GM18868 (cell line): Measurements from ENCODE around the gene NDNF.

Experiments used
- ATAC-seq: cut with Tn5 transposase; IDR thresholded peaks from one replicate; pipeline ENCODE4 v1.9.1; 2021; ENCODE audit warnings: mild to moderate bottlenecking, moderate library complexity; ENCODE audit not compliant: unreplicated experiment

Gene NDNF

DNA sequence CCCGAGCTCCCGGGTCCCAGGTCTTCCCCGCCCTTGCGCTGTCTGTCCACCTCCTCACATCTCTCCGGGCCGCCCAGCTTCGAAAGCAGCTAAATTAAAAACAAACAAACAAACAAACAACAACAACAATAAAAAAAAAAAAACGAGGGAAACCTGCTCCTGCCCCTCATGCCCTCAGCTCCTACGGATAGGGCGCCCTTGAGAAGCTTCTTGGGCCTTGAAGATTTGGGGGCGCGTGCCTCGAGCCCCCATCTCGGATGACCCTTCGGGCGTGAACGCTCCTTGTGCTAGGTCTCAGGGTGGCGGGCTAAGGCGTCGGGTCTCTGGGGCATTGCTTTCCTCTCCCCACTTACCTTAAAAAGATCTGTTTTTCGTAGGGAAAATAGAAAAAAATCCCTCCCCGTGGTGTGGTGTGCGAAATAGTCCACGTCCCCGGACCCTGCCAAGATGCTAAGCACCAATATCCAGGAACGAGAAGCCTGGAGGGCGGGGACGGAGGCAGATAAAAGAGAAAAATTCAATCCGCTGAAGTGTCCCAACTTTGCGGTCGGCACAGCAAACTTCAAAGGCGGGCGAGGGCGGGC is 603 bp downstream of the NDNF start:
- ATAC-seq: no peak

GRCh38 chr4:121070696-121071639 is 1.4 kb downstream of the NDNF start:
- no peak for ATAC-seq

DNA sequence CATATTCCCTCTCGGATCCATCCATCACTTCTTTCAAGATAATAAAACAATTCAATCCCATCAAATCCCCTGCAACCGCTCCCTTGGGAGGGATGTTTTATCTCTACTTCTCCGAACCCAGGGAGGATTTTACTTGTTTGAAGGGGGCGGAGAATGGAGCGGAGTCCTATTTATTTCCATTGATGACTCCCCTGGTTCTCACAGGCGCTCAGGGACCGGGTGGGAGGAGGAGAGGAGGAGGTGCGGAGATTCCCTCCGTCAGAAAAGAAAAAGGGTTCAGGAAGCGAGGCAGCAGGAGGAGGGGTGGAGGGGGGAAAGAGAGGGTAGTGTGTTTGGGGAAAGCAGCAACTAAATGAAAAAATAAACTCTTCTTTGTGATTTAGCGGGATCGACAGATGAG is 2.1 kb downstream of the NDNF start:
- no peak for ATAC-seq

DNA sequence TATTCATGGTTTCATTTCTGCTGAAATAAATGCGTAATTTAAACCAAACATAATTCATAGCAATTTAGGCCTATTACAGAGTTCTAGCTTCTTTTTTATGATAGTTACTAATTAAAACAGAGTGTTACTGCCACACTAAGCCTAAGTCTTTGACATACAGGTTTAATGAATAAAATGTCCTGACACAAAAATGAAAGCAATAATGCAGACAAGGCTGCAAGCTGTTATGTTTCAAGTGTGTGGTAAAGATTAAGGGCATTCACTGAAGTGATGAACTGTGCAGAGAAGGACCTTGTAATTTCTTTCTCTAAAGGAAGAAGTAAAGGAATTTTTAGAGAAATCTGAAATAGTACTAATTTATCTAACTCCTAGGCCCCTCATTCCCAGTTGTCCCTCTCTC is 2.9 kb downstream of the NDNF start:
- ATAC-seq: no peak

DNA sequence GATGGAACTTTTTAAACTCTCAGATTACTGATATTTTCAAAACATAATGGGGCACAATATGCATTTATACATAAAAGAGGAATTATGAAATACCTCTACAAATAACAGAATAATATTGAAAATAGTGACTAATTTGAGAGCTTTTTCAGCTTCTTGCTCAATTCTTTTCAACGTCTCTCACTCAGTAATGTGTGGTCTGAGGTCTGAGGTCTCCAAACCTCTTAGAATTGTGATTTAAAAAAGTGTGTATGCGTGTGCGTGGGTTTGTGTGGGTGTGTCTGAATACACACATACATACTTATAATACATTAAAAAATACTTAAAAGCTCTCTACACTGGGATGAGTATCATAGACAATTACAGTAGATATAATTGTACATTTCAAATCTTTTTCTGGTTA is 7.9 kb downstream of the NDNF start:
- no peak for ATAC-seq

DNA sequence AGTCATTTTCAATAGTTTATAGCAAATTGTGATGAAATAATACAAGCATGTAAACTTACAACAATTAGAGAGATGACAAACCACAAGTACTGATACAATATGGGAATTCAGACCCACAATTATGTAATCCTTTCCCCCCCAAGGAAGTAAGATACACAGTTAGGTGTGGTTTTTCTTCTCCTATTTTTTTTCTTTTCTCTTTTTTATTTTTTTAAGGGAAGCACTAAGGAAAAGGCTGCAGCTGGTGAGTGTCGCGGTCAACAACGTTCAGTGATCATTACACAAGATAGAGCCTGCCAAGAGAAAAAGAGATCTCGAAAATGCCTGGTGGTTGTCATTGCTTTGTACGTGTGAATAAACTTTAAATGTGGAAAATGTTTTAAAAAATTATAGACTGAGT is 9.8 kb downstream of the NDNF start:
- ATAC-seq: no peak

- ATAC-seq: no peak
Observed at GRCh38 chr4:121061861-121062260, 10.5 kb downstream of the NDNF start.

GRCh38 chr4:121061215-121061614 is 11.1 kb downstream of the NDNF start:
- no peak for ATAC-seq

GRCh38 chr4:121057466-121057922 is 14.8 kb downstream of the NDNF start:
- no peak for ATAC-seq

GRCh38 chr4:121056066-121056465 is 16.3 kb downstream of the NDNF start:
- ATAC-seq: no peak

DNA sequence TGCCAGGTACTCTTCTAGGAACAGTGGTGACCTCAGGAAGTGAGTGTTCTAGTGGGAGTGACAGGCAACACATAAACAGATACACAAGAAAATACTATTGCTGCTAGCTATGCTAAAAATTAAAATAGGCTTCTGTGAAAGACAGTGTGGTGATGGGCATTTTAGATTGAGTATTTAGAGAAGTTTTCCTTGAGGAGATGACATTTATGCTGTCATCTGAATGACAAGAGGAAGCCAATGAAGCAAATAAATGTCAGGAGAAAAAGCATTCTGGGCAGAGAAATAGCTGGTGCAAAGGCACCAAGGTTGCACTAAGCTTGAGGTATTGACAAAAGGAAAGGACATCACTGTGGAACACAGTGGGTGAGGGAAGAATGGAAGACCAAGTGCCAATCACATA is 18.0 kb downstream of the NDNF start:
- no peak for ATAC-seq

DNA sequence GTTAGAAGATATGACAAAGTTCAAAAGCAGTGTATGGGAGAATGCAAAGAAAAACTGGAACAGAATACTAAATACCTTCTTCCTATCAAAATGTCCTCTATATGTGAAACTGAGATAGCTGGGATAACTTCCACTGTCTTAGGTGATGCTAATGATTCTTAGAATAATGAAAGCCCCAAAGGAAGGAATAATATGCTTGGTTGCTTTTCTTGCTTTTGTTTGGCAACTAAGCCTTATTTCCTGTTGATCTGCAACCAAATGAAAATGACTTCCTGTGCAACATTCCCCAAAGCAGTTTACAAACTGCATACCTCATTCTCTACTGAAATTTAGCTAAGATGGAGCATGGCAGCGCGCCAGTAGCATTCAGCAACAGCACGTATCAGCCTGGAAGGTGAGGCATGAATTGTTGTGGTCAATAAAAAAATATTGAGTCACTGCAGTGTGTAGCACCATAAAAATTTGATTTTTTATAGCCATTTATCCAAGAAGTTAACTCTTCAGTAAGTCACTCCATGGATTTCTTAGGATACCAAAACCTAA is 18.7 kb downstream of the NDNF start:
- no peak for ATAC-seq

DNA sequence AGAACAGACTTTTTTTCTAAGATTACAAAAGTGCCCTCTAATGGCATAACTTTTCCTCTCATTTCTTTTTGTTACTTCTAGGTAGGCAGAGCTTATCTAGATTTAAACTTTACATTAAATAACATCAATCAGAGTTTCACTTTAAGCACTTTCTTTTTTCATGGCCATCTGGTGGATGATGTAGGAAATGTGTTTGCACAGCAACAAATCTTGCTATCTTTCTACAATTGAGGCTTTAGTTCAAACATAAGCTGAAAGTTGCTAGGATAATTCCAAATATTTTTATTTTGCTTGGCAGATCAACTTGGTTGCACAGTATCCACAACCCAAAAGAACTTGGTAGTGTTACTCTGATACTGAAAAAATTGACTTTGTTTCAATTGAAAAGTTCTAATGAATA is 22.0 kb downstream of the NDNF start:
- no peak for ATAC-seq

- no peak for ATAC-seq
Observed at GRCh38 chr4:121049072-121049599, 23.2 kb downstream of the NDNF start.

DNA sequence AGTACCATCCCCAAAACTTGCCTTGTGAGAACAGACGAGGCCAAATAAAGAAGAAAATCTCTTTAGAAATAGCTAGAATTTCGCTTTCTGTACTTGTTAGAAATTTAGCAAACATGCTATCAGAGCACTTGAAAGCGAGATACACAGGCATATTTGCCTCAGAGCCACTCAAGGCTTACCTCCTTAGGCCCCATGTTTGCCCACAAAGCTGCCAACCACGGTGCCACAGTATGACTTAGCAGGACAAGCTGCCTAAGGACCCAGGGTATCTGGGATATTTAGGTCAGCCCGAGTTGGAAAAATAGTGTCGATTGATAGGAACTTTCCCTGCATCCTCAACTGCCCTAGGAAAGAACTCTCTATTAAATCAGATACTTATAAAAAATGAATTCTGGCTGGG is 24.2 kb downstream of the NDNF start:
- ATAC-seq: no peak

GRCh38 chr4:121041307-121042090 is 30.8 kb downstream of the NDNF start:
- ATAC-seq: peak; percentile 100

GRCh38 chr4:121034017-121034416 is 38.3 kb downstream of the NDNF start:
- ATAC-seq: no peak

GRCh38 chr4:121030711-121031110 is 41.6 kb downstream of the NDNF start:
- no peak for ATAC-seq

DNA sequence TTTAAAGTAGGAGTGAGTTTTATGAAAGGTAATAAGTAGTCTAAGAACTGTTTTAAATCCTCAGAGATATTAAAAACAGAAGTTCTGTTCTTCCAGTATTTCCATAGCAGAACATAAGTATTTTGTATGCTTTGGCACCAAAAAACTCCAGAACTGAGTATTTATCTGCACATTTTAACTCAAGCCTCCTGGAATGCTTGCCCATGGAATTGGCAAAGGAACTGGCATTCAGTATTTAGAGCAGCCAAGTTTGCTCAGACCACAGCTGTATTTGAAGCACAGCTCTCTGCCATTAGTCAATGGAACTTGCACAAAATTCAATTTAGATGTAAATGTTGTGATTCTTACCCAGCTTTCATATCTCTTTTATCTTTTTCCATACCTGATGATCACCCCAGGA is 42.2 kb downstream of the NDNF start:
- no peak for ATAC-seq

DNA sequence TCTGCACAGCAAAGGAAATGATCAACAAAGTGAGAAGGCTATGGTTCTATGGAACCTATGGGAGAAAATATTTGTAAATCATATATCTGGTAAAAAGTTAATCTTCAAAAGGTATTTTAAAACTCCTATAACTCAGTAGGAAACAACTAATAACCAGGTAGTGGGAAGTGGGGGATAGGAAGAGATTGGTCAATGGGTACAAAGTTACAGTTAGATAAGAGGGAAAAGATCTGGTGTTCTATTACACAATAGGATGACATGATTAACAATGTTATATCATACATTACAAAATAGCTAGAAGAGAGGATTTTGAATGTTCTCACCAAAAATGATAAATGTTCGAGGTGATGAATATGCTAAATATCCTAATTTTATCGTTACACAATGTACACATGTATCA is 46.3 kb downstream of the NDNF start:
- ATAC-seq: no peak

DNA sequence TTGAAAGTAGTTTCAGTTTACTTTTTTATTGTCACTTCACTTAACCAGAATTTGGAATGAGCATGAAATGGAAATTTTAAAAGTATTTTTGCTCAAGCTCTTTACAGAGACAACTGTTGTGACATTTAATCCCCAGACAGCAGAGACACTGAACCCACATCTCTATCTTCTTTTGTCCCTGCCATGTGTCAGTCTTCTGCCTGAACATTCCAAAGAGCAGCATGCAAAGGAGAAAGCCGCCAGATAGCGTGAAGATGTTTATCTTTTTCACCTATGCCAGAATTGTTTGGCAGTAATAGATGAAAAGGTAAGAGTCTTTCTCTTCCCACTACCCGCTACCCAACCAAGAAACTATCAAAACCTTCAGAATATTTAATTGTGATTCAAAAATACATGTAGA is 46.8 kb downstream of the NDNF start:
- no peak for ATAC-seq
